IPS-11a (cell line): Measurements from ENCODE around the gene UBA1.
A peak's percentile ranks its signal among the peaks of the same experiment; 100 is the strongest.

Experiments
- H3K4me3 ChIP-seq: one replicate; pipeline ENCODE4 v1.5.1; 2013; ENCODE audit warnings: low read depth, low read length, control low read depth

The UBA1 gene

DNA sequence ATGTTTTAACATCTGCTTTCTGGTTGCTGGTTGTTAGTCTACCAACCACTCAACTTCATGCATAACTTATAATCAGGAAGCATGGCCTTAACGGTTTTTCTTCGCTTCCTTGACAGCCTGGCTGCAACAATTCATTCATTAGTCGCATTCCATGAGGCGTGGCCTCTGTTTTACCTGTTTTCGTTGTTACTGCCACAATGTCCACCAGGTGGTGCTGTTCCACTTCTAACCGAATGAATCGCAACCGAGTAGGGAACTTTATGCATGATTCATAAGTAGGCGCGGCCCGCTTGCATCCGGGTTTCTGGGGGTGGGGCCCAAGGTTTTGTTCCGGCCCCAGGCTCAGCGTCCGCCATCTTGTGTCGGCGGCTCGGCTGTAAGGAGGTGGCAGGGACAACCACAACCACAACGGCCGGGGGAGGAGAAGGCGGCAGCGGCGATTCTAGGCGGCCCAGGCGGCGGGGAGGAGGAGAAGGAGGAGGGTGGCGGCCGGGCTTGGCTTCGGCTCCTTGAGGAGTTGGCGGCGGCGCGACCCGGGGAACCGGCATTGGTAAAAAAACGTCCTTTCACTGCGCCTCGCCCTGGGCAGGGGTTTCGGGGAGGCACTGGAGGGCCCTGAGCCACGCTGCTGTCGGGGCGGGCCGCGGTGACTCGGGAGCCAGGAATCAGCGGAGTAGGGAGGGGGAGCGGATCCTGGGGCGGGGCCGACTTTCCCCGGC is at the start of gene UBA1:
Gene UBA1, plus strand, starts transcription at position 355 of the 719 bp plus-strand sequence. CDS start 4,974 bp downstream, outside the sequence.
- H3K4me3 ChIP-seq: peak within 1 kb of the TSS; percentile 77

DNA sequence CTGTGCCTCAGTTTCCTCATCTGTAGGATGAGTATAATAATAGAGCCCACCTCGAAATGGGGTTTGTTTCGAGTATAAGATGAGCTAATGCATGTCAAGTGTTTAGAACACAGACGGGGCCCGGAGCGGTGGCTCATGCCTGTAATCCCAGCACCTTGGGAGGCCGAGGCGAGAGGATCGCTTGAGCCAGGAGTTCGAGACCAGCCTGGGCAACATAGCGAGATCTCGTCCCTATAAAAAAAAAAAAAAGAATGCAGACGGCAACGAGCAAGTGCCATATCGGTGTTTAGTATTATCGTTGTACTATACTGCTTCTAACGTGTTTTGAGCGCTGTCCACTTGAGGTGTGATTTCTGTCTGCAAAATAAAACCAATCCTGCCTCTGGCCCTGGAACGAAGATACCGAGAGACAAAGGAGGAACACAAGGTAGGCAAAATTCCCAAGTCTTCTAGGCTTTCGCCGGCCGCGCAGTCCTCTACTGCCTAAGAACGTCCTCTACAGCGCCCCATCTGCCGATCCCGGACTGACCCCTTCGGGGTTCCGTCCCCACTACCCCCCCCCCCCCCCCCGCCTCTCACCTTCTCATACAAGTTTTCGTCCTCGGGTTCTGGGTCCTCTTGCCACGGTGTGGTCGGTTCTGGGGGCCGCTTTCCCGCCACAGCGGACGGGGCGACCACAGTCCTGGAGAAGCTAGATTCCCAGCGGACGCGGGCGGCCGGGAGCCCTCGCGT is 49.6 kb upstream of the UBA1 start:
- H3K4me3 ChIP-seq: peak overlapping the region; percentile 75

DNA sequence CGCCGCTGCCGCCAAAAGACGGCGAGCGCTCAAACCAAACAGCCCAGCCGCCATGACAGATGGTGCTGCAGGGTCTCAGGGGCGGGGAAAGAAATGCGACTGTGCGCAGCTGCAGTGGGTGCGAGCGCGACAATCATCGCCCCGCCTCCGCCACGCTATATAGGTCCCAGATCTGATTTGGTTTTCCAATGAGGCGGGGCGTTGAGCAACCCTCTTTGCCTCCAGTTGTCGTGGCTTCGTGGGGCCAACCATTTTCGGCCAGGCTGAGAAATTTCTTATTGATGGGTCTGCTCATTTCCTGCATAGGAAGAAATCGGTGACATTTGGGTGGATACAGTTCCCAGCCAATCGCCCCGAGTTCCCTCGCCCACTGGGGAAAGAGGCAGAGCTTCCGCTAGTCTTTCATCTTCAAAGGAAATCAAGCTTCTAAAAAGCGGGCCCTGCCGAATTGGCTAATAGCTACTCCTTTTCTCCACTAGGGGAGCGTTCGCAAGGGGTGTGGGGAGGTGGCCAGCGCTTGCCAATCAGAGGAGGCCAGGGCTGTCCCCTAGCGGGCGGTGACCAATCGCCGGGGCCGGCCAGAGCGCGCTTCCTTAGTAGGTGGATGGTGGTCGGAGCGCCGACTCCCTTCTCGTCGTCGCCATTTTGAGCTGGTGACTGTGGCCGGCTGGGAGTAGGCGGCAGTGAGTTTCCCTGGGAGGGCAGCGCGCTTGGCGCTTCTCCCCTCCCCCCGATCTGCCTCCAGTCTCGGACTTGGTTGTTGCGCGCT is 48.8 kb upstream of the UBA1 start, which contains the start of the genes NDUFB11 and RBM10:
Gene NDUFB11, minus strand, starts transcription at position 77 of the 769 bp plus-strand sequence. Its CDS starts 23 bp downstream, at position 54.
Gene RBM10, plus strand, starts transcription at position 596 of the 769 bp plus-strand sequence. CDS start 2,261 bp downstream, outside the sequence.
- peak within 1 kb of the TSS; percentile 75 for H3K4me3 ChIP-seq

DNA sequence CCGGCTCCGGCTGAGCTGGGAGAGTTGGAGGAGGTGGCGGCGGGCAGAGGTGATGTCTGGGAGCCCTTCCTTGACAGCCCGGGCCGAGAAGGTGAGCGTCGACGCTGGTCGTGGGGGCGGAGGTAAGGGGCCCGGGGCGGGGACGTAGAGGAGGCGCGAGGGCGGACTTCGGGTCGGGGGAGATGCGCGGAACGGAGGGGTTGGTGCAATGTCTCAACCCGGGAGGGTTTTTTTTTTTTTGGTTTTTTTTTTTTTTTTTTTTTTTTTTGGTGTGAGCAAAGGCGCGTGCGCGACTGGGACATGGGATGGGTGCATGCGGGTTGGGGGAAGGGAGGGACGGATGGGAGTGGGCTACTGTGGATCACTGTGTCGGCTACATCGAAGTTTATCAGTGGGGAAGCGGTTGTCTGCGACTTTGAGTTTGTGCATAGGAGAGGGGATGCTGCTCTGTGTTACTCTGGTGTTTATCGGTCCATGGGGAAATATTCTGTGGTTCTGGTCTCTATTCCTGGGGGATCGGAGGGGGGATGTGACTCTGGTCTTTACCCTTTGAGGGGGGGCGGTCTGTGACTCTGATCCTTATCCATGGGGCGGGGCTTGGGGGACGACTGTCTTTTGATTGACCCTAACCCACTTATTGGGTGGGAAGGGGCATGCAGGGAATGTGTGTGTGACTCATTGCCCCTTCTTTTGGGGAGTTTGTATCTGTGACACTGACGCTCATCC is 48.1 kb upstream of the UBA1 start:
- H3K4me3 ChIP-seq: peak overlapping the region; percentile 75

DNA sequence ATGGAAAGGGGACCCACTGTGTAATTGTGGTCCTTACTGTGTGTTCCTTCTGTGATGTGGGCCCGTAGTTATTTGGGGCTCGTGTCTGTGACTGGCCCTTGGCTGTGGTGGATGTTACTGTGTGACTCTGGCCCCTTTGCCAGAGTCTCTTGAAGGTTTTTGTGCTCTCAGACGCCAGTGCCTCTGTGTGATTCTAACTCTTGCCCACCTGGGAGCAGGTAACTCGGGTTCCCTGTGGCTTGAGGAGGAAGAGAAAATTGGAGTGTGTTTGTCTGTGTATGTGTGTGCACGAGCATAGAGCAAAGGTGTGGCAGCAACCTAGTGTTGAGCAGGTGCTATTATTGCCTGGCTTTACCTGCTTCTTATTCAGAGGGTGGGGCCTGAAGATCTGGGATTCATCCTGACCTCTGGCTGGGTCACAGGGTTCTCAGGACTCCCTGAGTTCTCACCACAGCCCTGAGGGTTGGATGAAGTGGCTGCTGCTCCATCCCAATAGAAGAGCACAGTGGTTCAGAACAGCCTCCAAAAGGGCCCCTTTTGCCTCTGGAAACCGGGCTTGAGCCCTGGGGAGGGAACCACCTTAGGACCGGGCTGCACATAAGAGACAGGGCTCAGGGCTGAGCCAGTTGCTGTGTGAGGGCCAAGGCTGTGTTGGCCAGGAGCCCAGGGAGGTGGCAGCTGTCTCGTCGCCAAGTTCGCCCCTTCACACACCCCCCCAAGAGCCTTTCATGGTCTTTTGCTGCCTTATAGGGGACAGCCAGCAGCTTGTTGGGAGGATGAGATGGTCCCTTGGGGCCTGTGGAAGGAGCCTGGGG is 47.3 kb upstream of the UBA1 start:
- H3K4me3 ChIP-seq: peak overlapping the region; percentile 75

DNA sequence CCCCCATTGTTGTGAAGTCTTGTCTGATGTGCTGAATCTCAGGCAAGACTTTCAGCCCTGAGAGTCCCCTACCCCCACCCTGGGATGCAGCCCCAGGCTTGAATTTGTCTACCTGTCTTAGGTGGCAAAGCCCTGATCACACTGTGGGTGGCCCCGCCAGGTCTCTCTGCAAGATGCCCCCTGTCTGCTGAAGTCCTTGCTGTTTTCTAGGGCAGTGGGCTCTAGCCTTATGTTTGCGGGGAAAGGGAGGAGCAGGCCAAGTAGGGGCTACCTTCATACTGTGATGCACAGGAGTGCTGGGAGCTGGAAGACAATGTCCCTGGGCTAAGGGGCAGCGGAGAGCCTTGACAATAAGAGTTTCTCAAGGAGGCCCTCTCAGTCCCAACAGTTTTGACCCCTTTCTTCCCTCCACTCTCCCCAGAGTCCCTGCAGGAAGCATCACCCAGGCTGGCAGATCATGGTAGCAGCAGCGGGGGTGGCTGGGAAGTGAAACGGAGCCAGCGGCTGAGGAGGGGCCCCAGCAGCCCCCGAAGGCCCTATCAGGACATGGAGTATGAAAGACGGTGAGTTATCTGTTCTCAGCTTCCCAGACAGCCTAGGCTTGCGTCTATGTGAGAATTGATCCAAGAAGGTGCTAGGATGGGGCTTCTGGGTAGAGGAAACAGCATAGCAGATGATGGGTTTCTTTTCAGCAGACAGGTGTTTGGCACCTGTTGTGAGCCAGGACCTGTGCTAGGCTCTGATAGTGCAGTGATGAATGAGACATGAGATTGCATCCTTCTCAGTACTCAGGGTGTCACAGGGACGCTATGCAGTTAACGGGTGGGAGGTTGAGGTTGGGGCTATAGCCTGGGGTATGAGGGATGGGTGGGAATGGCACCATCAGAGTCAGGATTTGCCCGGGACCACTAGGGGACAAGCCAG is 46.4 kb upstream of the UBA1 start:
- H3K4me3 ChIP-seq: no peak overlapping the region

DNA sequence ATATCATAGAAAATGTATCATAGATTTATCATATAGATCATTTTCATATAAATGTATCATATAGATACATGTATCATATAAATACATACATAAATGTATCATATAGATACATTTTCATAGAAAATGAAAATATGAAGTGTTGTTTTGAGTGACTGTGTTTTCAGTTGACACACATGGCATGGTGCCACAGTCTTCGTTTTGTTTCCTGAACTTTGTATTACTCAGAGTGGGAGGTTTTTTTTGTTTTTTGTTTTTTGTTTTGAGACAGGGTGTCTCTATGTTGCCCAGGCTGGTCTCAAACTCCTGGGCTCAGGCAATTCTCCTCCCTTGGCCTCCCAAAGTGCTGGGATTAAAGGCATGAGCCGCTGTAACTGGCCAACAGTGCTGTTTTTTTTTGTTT is 44.7 kb upstream of the UBA1 start:
- H3K4me3 ChIP-seq: no peak overlapping the region

DNA sequence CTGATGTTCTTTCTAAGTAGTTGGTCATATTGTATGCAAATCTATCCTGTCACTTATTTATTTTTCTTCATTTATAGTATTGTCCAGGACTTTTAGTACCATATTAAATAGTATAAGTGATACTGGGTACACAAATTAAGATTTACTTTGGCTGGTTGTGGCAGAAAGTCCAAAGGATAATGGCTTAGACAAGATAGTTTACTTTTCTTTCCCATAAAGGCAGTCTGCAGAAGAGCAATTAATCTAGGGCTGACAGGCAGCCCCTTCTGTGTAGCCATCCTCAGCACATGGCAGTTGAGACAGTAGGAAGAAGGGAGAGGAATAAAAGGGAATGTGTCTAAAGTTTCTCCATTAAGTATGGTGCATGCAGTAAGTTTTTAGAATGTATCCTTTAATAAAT is 42.2 kb upstream of the UBA1 start:
- no peak overlapping the region for H3K4me3 ChIP-seq

DNA sequence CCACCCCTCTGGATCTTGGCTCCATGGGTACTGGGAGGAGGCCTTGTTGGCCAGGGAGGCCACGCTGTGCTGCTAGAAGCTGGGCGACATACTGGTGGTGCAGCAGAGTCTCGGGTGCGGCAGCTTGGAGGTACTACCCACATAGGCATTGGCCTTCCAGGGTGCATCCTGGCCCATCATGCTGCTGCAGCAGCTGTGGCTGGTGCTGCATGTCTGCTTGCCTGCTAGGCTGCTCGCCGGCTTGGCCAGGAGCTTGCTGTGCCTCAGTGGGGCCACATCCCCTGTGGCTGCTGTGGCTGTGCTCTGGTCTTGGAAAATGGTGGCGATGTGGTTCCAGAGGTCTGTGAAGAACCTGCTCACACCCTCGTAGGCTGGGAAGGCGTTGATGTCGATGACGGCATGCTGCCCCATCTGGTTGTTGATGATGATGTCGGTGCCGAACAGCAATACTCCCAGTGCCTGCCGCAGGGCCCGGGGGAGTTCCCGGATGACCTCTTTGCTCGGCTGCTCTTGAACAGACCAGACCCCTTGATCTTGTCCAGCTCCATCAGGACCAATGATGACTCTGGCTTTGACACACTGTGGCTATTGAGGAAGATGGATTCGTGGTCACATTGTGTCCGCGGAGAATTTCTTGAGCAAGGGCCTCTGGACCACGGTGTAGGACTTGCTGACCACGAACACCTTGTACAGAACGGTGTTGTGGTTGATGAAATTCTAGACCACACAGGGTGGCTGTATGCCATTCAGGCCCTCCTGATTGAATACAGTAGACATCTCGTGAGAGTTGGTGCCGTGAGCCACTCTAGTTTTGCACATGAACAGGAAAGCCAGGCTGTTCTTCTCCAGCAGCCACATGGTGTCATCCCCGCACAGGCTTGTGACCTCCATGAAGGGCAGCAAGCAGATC is 36.8 kb upstream of the UBA1 start:
- H3K4me3 ChIP-seq: no peak overlapping the region

DNA sequence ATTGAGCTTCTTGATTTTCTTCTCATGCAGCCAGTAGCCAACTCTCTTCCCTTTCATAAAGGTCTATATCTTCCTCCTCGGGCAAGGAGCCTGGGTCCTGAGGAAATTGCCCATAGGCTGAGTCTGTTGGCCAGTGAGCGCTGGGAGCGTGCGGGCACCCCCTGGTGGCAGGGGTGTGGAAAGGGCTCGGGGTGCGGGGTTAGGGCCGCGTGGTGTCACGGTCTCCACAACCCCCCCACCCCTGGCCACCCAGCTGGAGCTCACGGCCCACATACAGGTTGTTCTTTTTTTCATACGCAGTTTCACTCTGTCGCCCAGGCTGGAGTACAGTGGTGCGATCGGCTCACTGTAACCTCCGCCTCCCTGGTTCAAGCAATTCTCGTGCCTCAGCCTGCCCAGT is 35.5 kb upstream of the UBA1 start:
- no peak overlapping the region for H3K4me3 ChIP-seq

DNA sequence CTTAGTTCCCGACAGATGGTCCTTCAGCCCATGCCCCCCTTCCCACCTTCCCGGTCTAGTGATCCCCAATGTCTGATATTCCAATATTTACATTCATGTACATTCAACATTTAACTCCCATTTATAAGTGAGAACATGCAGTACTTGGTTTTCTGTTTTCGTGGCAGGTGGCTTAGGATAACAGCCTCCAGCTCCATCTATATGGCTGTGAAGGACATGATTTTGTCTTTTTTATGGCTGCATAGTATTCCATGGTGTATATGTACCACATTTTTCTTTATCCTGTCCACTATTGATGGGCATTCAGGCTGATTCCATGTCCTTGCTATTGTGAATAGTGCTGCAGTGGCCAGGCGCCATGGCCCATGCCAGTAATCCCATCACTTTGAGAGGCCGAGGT is 34.8 kb upstream of the UBA1 start:
- H3K4me3 ChIP-seq: no peak overlapping the region

DNA sequence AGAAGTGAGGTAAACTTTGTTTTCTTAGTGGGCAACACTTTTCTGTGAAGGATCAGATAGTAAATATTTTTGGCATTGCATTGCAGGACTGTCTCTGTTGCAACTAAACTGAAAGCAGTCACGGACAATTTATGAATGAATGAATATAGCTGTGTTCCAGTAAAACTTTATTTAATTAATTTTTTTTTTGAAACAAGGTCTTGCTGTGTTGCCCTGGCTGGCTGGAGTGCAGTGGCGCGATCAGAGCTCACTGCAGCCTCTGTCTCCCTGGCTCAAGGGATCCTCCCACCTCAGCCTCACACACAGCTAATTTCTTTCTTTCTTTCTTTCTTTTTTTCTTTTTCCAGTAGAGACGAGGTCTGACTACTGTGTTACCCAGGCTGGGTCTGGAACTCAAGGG is 32.8 kb upstream of the UBA1 start:
- H3K4me3 ChIP-seq: no peak overlapping the region

DNA sequence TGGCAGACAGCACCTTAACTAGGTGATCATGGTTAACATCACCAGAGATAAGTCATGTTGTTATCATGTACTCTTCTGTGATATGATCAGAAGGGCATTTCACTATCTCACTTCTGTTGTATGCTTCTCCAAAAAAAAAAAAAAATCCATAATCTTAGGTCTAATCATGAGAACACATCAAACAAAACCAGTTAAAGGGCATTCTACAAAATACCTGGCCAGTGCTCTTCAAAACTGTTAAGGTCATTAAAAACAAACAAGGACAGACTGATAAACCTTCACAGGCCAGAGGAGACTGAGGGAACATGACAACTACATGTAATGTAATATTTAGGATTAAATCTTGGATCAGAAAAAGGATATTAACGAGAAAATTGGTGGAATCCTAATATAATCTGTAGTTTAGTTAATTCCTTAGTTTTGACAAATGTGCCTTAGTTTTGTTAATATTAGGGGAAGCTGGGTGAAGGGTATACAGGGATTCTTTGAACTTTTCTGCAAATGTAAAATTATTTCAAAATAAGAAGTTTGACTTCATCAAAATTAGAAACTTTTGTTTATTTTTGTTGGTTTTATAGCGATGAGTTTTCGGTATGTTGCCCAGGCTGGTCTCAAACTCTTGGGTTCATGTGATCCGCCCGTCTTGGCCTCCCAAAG is 30.6 kb upstream of the UBA1 start:
- no peak overlapping the region for H3K4me3 ChIP-seq

DNA sequence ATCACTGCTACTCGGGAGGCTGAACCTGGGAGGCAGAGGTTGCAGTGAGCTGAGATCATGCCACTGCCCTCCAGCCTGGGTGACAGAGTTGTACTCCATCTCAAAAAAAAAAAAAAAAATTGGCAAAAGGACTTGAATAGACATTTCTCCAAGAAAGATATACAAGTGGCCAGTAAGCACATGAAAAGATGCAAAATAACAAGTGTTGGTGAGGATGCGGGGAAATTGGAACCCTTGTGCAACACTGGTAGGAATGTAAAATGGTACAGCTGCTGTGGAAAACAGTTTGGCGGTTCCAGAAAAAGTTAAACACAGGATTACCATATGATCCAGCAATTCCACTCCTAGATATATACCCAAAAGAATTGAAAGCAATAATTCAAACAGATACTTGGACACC is 29.2 kb upstream of the UBA1 start:
- no peak overlapping the region for H3K4me3 ChIP-seq

DNA sequence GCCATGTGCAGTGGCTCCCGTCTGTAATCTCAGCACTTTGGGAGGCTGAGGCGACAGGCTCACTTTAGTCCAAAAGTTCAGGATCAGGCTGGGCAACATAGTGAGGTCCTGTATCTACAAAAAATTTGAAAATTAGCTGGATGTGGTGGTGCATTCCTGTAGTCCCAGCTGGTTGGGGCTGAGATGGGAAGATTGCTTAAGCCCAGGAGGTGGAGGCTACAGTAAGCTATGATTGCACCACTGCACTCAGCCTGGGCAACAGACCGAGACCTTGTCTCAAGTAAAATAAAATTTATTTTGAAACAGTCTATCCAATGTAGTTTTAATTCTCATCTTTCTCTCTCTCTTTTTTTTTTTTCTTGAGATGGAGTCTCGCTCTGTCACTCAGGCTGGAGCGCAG is 27.5 kb upstream of the UBA1 start:
- H3K4me3 ChIP-seq: no peak overlapping the region

DNA sequence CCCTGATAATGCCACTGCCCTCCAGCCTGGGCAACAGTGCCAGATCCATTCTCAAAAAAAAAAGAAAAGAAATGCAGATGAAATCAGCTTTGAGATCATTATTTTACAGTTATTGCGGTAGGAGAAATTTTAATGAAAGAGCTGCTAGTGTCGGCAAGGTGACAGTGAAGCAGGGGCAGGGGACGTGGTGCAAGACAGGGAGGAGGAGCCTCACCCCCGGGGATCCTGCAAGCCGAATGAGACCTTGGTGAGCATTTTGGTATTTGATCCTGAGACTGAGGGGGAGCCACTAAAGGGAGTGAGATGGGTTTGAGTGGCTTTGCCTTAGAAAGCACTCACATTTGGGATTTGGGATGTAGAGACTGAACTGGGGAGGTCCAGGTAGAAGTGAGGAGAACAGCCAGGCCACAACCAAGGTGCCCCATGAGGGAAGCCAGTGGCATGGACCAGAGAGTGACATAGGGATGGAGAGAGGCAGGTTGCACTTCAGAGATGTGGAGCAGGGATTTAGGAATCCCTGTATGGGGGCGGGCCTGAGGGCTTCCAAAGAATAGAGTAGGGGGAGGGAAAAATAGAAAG is 25.0 kb upstream of the UBA1 start:
- H3K4me3 ChIP-seq: no peak overlapping the region

DNA sequence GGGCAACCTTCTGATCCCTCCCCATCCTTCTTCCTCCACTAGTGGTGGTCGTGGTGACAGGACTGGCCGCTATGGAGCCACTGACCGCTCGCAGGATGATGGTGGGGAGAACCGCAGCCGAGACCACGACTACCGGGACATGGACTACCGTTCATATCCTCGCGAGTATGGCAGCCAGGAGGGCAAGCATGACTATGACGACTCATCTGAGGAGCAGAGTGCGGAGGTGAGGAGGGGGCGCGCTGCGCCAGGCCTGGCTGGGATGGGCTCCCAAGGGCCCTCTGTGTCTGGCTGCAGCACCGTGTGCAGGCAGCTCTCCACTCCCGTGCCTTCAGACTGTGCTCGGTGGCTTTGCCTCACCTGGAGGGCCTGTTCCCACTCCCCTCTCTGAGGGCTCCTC is 24.4 kb upstream of the UBA1 start:
- H3K4me3 ChIP-seq: no peak overlapping the region
